ENCODE results near the gene THBS2. TPM values are rescaled to one million over a fixed set of nuclear protein-coding genes. Genes with fewer than 3 reads are reported as not detected.

THBS2 gene
- total RNA-seq, 4 donors from 2014 or later: 3.6 to 7.7 (median 4.8) TPM

GRCh38 chr6:169250660-169251059 lies 3.0 kb downstream of the THBS2 start:
- no peak for ATAC-seq

GRCh38 chr6:169249057-169249456 lies 4.6 kb downstream of the THBS2 start:
- intact Hi-C loops (cut with DNase I; ENCODE audit: low total_unique reads): no loop called here
- ATAC-seq (no peak), DNase-seq (no peak)
- H3K9me3 ChIP-seq: no peaks in the 10 kb centered on the region
- in situ Hi-C loops (cut with MboI; ENCODE audit: low sequenced_read_pairs in 4 of 4): no loop called here
- no peak overlapping the region for H3K4me3 ChIP-seq
- no peaks in the 10 kb centered on the region for H3K36me3 ChIP-seq
- no peak for TF ChIP-seq POLR2A (IDR thresholded peaks at IDR 0.05)
- no peak for TF ChIP-seq CTCF (IDR thresholded peaks at IDR 0.05 in 4 of 5, conservative IDR thresholded peaks at IDR 0.05 in 1 of 5)
- H3K27me3 ChIP-seq: peaks cover 10 to 18% (median 17%) of the 10 kb centered on the region in 3 donors
- H3K4me1 ChIP-seq: no peaks in the 10 kb centered on the region
- no peak overlapping the region for H3K27ac ChIP-seq

More at GRCh38 chr6:169250660-169251059, 3.0 kb downstream of the THBS2 start:
- in situ Hi-C loops (cut with MboI; ENCODE audit: low sequenced_read_pairs in 4 of 4): no loop called here
- Histone ChIP-seq H3K36me3 (no peaks in the 10 kb centered on the region), H3K4me3 (no peak overlapping the region), H3K9me3 (no peaks in the 10 kb centered on the region), H3K27ac (peak overlapping the region in 2 of 4 donors; percentile 19 to 20), H3K4me1 (no peaks in the 10 kb centered on the region), H3K27me3 (peaks cover 10 to 25% (median 18%) of the 10 kb centered on the region in 3 donors)
- TF ChIP-seq CTCF (IDR thresholded peaks at IDR 0.05 in 4 of 5, conservative IDR thresholded peaks at IDR 0.05 in 1 of 5) (no peak), POLR2A (IDR thresholded peaks at IDR 0.05) (no peak)
- no peak for DNase-seq
- intact Hi-C loops (cut with DNase I; ENCODE audit: low total_unique reads): no loop called here

- no peak for DNase-seq
- no peak for ATAC-seq
- H3K4me1 ChIP-seq: no peaks in the 10 kb centered on the region
- intact Hi-C loops (cut with DNase I; ENCODE audit: low total_unique reads) (no loop called here), in situ Hi-C loops (cut with MboI; ENCODE audit: low sequenced_read_pairs in 4 of 4) (no loop called here)
- no peak overlapping the region for H3K4me3 ChIP-seq
- no peak overlapping the region for H3K27ac ChIP-seq
- no peaks in the 10 kb centered on the region for H3K9me3 ChIP-seq
- TF ChIP-seq POLR2A (IDR thresholded peaks at IDR 0.05) (no peak), CTCF (IDR thresholded peaks at IDR 0.05 in 4 of 5, conservative IDR thresholded peaks at IDR 0.05 in 1 of 5) (no peak)
- H3K36me3 ChIP-seq: no peaks in the 10 kb centered on the region
- peaks cover 6 to 18% (median 12%) of the 10 kb centered on the region in 3 donors for H3K27me3 ChIP-seq
Observed at GRCh38 chr6:169248521-169248971, 5.1 kb downstream of the THBS2 start.

GRCh38 chr6:169247991-169248390 lies 5.7 kb downstream of the THBS2 start:
- ATAC-seq: no peak
- TF ChIP-seq CTCF (IDR thresholded peaks at IDR 0.05 in 4 of 5, conservative IDR thresholded peaks at IDR 0.05 in 1 of 5): no peak
- TF ChIP-seq POLR2A (IDR thresholded peaks at IDR 0.05): no peak
- Histone ChIP-seq H3K27me3 (peaks cover 6 to 18% (median 7%) of the 10 kb centered on the region in 3 donors), H3K4me1 (no peaks in the 10 kb centered on the region), H3K4me3 (no peak overlapping the region), H3K27ac (no peak overlapping the region), H3K9me3 (no peaks in the 10 kb centered on the region), H3K36me3 (no peaks in the 10 kb centered on the region)
- DNase-seq: no peak
- intact Hi-C loops (cut with DNase I; ENCODE audit: low total_unique reads) (no loop called here), in situ Hi-C loops (cut with MboI; ENCODE audit: low sequenced_read_pairs in 4 of 4) (no loop called here)

- Histone ChIP-seq H3K36me3 (no peaks in the 10 kb centered on the region), H3K4me1 (no peaks in the 10 kb centered on the region), H3K27me3 (peaks cover 1 to 12% (median 7%) of the 10 kb centered on the region in 3 donors), H3K4me3 (no peak overlapping the region), H3K9me3 (no peaks in the 10 kb centered on the region), H3K27ac (no peak overlapping the region)
- no peak for ATAC-seq
- no peak for TF ChIP-seq CTCF (IDR thresholded peaks at IDR 0.05 in 4 of 5, conservative IDR thresholded peaks at IDR 0.05 in 1 of 5)
- no peak for TF ChIP-seq POLR2A (IDR thresholded peaks at IDR 0.05)
- no peak for DNase-seq
- in situ Hi-C loops (cut with MboI; ENCODE audit: low sequenced_read_pairs in 4 of 4): no loop called here
- intact Hi-C loops (cut with DNase I; ENCODE audit: low total_unique reads): no loop called here
Observed at GRCh38 chr6:169247419-169247818, 6.2 kb downstream of the THBS2 start.
